ENCODE results near the gene FREY1. TPM values are rescaled to one million over a fixed set of nuclear protein-coding genes. Genes with fewer than 3 reads are reported as not detected.

Gene FREY1
- total RNA-seq, 2 experiments from 2014 or later, result 5.7 to 6.0 TPM

- no peak overlapping the region for H3K27ac Mint-ChIP-seq
- no peaks in the 10 kb centered on the region for H3K36me3 Mint-ChIP-seq (ENCODE audit: low read depth)
- no peak overlapping the region for H3K27ac ChIP-seq (ENCODE audit: low read depth in 1 of 2, low read length in 2 of 2)
- peaks cover 65% of the 10 kb centered on the region for H3K27me3 Mint-ChIP-seq
- H3K9me3 ChIP-seq (ENCODE audit: control insufficient read depth in 1 of 2, insufficient read depth in 1 of 2, low read length in 2 of 2), result peaks cover 0 to 12% of the 10 kb centered on the region in 2 experiments
- peaks cover 17% of the 10 kb centered on the region for H3K4me1 ChIP-seq (ENCODE audit: insufficient read depth, low read length)
- TF ChIP-seq CTCF (IDR thresholded peaks at IDR 0.05), result no peak
- H3K4me1 Mint-ChIP-seq (ENCODE audit: low read depth), result peaks cover 13% of the 10 kb centered on the region
- no peak overlapping the region for H3K4me3 Mint-ChIP-seq
- POLR2A ChIA-PET, result no interaction called here
- H3K27me3 ChIP-seq (ENCODE audit: control insufficient read depth in 1 of 2, insufficient read depth in 2 of 2, low read length in 2 of 2), result peaks cover 45 to 62% of the 10 kb centered on the region in 2 experiments
- no peak overlapping the region for H3K4me3 ChIP-seq (ENCODE audit: low read length)
- intact Hi-C loops (cut with DNase I, micrococcal nuclease), result no loop called here
- DNase-seq, result no peak
- H3K36me3 ChIP-seq (ENCODE audit: insufficient read depth, low read length), result no peaks in the 10 kb centered on the region
- no peak for ATAC-seq (ENCODE audit: poor library complexity)
- CTCF ChIA-PET, result interaction anchor here (1.1 kb wide), 1 partner anchor 55 kb away, joined by 3 read pairs; no protein-coding TSS in a partner anchor
- no peaks in the 10 kb centered on the region for H3K9me3 Mint-ChIP-seq
These were observed 10.6 kb downstream of the FREY1 start for GRCh38 chr11:45896422-45896984.

GRCh38 chr11:45895553-45896259, 11.4 kb downstream of the FREY1 start:
- no peak for TF ChIP-seq CTCF (IDR thresholded peaks at IDR 0.05)
- Histone ChIP-seq H3K4me3 (ENCODE audit: low read length) (no peak overlapping the region), H3K36me3 (ENCODE audit: insufficient read depth, low read length) (no peaks in the 10 kb centered on the region), H3K4me1 (ENCODE audit: insufficient read depth, low read length) (peaks cover 15% of the 10 kb centered on the region), H3K27ac (ENCODE audit: low read depth in 1 of 2, low read length in 2 of 2) (no peak overlapping the region), H3K9me3 (ENCODE audit: control insufficient read depth in 1 of 2, insufficient read depth in 1 of 2, low read length in 2 of 2) (peaks cover 0 to 12% of the 10 kb centered on the region in 2 experiments), H3K27me3 (ENCODE audit: control insufficient read depth in 1 of 2, insufficient read depth in 2 of 2, low read length in 2 of 2) (peaks cover 44 to 62% of the 10 kb centered on the region in 2 experiments)
- DNase-seq, result no peak
- ChIA-PET CTCF (interaction anchor here (1.1 kb wide), 1 partner anchor 54 kb away, joined by 3 read pairs; no protein-coding TSS in a partner anchor), POLR2A (no interaction called here)
- Mint-ChIP-seq H3K4me1 (ENCODE audit: low read depth) (peaks cover 12% of the 10 kb centered on the region), H3K9me3 (no peaks in the 10 kb centered on the region), H3K4me3 (no peak overlapping the region), H3K36me3 (ENCODE audit: low read depth) (no peaks in the 10 kb centered on the region), H3K27ac (no peak overlapping the region), H3K27me3 (peaks cover 66% of the 10 kb centered on the region)
- no peak for ATAC-seq (ENCODE audit: poor library complexity)
- intact Hi-C loops (cut with DNase I, micrococcal nuclease), result no loop called here

DNA sequence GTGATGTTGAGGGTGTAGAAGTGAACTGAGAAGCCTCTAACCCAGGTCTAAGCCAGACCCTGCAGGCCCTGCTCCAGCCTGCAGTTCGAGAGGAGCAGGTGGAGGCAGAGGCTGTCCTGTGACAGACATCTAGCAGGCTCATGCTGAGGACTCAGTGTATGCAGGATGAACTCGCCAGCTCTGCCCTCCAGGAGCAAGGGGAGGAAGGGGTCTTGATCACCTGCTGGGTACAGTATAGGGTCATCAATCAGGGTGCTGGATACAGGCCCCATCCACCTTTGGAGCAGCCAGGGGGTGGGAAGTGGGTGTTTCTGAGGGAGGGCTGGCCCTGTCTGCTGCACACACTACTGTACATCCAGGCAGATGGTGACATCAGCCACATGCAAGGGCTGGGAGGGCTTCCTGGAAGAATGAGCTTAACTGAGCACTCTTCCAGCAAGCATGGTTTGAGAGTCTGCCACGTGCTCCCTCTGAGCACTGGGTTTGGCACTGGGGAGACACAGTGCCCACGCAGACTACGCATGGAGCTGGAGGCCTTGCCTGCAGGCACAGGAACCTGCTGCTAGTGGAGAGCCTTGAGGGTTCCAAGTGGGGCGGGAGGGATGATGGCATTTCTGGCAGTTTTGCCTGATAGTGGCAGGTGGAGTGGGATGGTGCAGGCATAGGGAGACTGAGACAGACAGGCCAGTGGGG, 12.4 kb downstream of the FREY1 start:
- POLR2A ChIA-PET, result no interaction called here
- CTCF ChIA-PET, result no interaction called here
- H3K27me3 Mint-ChIP-seq, result peaks cover 70% of the 10 kb centered on the region
- DNase-seq (no peak), ATAC-seq (ENCODE audit: poor library complexity) (no peak)
- Histone ChIP-seq H3K4me1 (ENCODE audit: insufficient read depth, low read length) (peaks cover 9% of the 10 kb centered on the region), H3K4me3 (ENCODE audit: low read length) (no peak overlapping the region), H3K9me3 (ENCODE audit: control insufficient read depth in 1 of 2, insufficient read depth in 1 of 2, low read length in 2 of 2) (peaks cover 0 to 6% of the 10 kb centered on the region in 2 experiments), H3K36me3 (ENCODE audit: insufficient read depth, low read length) (no peaks in the 10 kb centered on the region), H3K27ac (ENCODE audit: low read depth in 1 of 2, low read length in 2 of 2) (no peak overlapping the region), H3K27me3 (ENCODE audit: control insufficient read depth in 1 of 2, insufficient read depth in 2 of 2, low read length in 2 of 2) (peaks cover 40 to 55% of the 10 kb centered on the region in 2 experiments)
- no peaks in the 10 kb centered on the region for H3K36me3 Mint-ChIP-seq (ENCODE audit: low read depth)
- H3K9me3 Mint-ChIP-seq, result no peaks in the 10 kb centered on the region
- intact Hi-C loops (cut with DNase I, micrococcal nuclease), result no loop called here
- no peak overlapping the region for H3K27ac Mint-ChIP-seq
- H3K4me3 Mint-ChIP-seq, result no peak overlapping the region
- no peak for TF ChIP-seq CTCF (IDR thresholded peaks at IDR 0.05)
- peaks cover 9% of the 10 kb centered on the region for H3K4me1 Mint-ChIP-seq (ENCODE audit: low read depth)

Data from CD4-positive, alpha-beta T cell (primary cell).